HFF-Myc (cell line): ENCODE data around the gene DOCK1.

ENCODE experiments used
- DNase-seq: peaks from one replicate; pipeline ENCODE4 v3.0.0-alpha.2; 2011; ENCODE audit warnings: low read depth; ENCODE audit errors: extremely low read depth
- H3K4me3 ChIP-seq: replicated peaks from 2 replicates; pipeline ENCODE4 v1.5.1; 2011; ENCODE audit warnings: low read depth, mild to moderate bottlenecking, control low read depth, low read length
- CTCF ChIP-seq: IDR thresholded peaks from 2 replicates; pipeline ENCODE4 v1.5.1; 2012; ENCODE audit warnings: mild to moderate bottlenecking, low read depth, low read length, control low read depth; ENCODE audit errors: missing control alignments

The DOCK1 gene

GRCh38 chr10:127153181-127153580 is 248.0 kb downstream of the DOCK1 start:
- no peak for DNase-seq
- no peak for TF ChIP-seq CTCF
- H3K4me3 ChIP-seq, result no peak overlapping the region

- TF ChIP-seq CTCF, result no peak
- DNase-seq, result no peak
- no peak overlapping the region for H3K4me3 ChIP-seq
Observed at GRCh38 chr10:127154831-127155620, 249.8 kb downstream of the DOCK1 start.

- TF ChIP-seq CTCF, result no peak
- no peak for DNase-seq
- no peak overlapping the region for H3K4me3 ChIP-seq
Observed at GRCh38 chr10:127157089-127157488, 251.9 kb downstream of the DOCK1 start.

GRCh38 chr10:127157506-127158200 is 252.4 kb downstream of the DOCK1 start:
- no peak for TF ChIP-seq CTCF
- no peak for DNase-seq
- H3K4me3 ChIP-seq, result no peak overlapping the region

GRCh38 chr10:127158662-127159061 is 253.4 kb downstream of the DOCK1 start:
- TF ChIP-seq CTCF, result no peak
- DNase-seq, result no peak
- H3K4me3 ChIP-seq, result no peak overlapping the region

GRCh38 chr10:127159648-127160245 is 254.5 kb downstream of the DOCK1 start:
- no peak for DNase-seq
- no peak for TF ChIP-seq CTCF
- no peak overlapping the region for H3K4me3 ChIP-seq
